ENCODE measurements around the gene SUMF1.
A peak's percentile ranks its signal among the peaks of the same experiment; 100 is the strongest.

The SUMF1 gene

DNA sequence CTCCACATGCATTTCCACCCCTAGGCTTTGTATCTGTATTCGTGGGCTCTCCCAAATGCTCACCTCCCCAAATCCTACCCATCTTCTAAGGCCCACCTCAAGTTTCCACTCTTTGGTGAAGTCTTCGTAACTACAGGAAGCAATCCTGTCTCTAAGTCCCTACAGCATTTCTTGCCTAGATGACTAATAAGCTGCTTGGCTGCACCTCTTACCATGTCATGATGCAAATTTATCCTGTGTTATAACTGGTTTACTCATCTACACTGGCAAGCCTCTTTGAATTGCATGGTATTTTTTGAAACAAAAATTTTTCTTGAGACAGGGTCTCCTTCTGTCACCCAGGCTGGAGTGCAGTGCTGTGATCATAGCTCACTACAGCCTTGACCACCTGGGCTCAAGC, 90.6 kb downstream of the SUMF1 start:
- DNase-seq, result no peak

DNA sequence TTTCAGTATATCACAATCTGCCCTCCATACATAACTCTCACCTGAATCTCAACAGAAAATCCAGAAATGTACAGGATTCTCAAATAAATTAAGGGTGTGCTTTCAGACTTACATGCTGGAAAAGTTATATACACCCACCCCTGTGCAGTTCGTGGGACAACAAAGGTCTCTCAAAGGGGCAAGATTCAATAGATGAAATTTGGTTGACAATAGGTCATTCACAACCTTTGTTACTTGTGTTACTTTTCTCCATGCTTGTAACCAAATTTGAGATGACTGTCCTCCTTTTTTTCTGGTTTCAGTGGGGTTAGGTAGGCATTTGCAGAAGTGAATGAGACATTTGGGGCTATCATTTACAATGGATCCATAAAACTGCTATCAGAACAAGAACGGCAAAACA, 91.2 kb downstream of the SUMF1 start:
- DNase-seq, result no peak

DNA sequence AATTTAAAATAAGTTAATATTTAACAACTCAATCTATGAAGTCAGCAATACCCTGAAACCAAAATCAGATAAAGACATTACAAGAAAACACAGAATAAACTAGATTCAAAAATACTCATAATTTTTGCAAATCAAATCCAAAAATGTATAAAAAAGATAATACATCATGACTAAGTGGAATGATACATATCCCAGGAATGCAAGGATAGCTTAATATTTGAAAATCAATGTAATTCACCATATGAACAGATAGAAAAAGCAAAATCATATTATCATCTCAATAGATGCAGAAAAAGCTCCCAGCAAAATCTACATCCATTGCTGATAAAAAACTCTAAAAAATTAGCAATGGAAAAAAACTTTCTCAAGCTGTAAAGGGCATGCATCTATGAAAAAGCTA, 93.4 kb downstream of the SUMF1 start:
- DNase-seq, result no peak

GRCh38 chr3:4362523-4362922, 104.5 kb downstream of the SUMF1 start:
- no peak for DNase-seq

- DNase-seq, result no peak
Measured at GRCh38 chr3:4360817-4361216, 106.3 kb downstream of the SUMF1 start.

DNA sequence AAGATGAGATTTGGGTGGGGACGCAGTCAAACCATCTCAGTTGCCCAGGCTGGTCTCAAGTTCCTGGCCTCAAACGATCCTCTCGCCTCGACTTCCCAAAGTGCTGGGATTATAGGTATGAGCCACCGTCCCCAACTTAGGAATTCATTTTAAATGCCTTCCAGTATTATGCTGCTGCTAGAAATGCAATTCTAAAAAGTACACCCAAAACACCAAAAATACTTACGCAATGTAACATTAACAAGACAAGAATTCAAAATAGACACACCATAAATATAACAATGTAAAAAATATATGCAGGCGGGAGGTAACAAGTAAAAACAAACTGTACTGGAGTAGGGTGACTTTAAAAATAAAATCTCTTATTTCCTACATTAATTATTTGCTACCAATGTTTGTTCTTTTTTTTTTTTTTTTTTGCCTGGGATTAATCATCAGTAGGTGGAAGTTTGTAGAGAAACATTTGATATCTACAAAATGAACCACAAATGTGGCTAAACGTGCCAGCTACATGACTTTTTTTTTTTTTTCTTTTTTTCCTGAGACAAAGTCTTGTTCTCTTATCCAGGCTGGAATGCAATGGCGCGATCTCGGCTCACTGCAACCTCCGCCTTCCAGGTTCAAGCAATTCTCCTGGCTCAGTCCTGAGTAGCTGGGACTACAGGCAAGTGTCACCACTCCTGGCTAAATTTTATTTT, 107.1 kb downstream of the SUMF1 start:
- no peak for DNase-seq

GRCh38 chr3:4358273-4358672, 108.8 kb downstream of the SUMF1 start:
- DNase-seq, result no peak

DNA sequence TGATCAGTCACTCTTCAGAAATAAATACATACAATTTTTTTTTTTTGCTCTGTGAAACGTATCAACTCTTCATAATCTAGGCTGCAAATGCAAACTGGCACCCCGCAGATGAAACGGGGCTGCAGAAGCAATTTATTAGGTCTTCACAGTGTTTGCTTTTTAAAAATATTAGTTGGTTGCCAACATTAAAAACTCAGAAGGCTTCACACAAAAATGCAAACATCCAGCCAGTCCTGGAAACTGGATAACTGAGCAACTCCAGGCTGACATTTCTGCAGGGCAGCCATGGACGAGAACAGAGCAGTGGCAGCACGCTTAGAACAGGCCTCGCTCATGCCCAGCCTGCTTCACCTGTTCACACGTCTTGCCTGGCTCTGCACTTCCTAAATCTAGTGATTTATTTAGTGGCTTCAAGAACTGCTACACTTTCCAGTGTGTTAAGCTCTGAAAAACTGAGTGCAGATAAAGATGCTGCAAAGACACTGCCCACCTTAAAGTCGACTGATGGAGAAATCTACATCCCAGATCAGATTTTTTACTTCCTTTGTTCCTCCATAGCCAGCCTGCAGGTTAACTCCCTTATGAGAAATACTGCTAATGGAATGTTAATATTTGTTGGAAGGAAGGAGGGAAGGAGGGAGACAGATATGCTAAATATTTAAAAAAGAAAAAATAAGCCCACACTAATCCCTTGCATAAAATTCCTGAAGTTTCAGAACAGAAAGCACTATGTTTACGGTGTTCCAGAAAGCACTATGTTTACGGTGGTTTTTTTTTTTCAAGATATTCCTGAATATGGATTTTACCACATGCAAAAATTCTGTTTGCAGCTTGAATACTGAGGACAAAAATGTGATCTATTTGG, 110.3 kb downstream of the SUMF1 start:
- no peak for DNase-seq

DNA sequence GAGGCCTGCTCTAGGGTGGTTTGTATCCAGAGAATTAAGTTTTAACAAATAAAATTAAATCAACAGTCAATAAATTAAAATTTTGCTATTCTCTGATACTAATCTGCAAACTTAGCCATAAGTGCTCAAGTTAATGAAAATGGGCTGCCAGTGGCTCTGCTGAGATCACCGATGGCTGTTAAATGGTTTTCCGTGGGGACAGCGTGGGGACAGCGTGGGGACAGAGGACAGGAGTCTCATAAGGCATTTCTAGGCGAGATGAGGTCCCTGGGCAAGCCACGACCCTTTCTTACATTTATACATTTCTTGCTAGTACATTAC, 110.9 kb downstream of the SUMF1 start:
- DNase-seq, result no peak

GRCh38 chr3:4355401-4356219, 111.5 kb downstream of the SUMF1 start:
- DNase-seq, result no peak

GRCh38 chr3:4351872-4352271, 115.2 kb downstream of the SUMF1 start:
- DNase-seq, result no peak

- DNase-seq, result peak; percentile 47 to 54
Measured at GRCh38 chr3:4351164-4351855, 115.8 kb downstream of the SUMF1 start.

- peak; percentile 70 to 74 for DNase-seq
Measured at GRCh38 chr3:4350789-4351163, 116.3 kb downstream of the SUMF1 start.

DNA sequence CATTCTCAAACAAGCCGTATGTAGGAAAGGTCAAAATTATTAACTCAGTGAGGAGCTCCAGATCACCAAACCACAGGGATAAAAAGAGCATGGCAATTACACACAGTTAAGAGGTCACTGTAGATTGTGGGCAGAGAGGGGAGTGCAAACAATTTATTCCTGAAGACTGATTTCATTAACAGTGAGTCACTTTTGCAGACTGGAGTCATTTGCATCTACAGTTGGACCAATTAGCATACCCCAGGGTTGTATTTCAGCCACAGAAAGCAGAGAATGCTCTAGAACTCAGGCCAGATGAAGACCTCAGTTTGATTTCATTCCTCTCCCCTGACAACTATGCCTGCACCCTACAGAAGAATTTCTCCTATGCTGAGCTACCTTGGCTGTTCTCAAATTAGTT, 123.8 kb downstream of the SUMF1 start:
- DNase-seq, result no peak

GRCh38 chr3:4341336-4341675, 125.8 kb downstream of the SUMF1 start:
- no peak for DNase-seq

GRCh38 chr3:4340411-4341335, 126.4 kb downstream of the SUMF1 start:
- peak; percentile 32 to 46 for DNase-seq

DNA sequence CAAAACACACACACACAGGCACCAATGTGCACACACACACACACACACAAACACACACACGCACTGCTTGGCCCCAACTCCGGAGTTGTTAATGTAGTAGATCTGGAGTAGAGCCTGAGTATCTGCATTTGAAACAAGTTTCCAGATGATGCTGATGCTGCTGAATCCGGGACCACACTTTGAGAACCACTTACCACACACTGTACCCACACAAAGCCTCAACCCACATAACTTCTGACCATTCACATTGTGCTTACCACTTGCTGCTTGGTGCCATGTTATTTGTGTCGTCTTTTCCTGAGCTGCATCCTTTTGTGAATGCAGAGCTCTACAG, 127.0 kb downstream of the SUMF1 start:
- no peak for DNase-seq

DNA sequence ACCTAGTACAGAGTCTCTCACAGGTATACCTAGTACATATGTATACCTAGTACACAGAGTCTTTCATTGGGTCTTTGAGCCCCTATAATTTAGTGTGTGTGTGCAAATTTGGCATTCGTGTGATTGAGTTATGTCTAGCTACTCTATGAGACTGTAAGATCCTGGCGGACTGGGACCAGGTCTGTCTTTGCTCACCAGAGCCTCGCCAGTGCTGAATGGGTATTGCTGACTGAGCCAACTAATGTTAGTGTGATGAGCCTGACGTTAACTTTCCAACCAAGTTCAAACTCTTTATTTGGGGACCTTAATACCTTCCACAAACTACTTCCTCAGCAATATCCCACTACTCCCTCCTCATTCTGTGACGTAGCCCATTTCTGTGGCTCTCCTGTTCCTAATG, 128.3 kb downstream of the SUMF1 start:
- no peak for DNase-seq

DNA sequence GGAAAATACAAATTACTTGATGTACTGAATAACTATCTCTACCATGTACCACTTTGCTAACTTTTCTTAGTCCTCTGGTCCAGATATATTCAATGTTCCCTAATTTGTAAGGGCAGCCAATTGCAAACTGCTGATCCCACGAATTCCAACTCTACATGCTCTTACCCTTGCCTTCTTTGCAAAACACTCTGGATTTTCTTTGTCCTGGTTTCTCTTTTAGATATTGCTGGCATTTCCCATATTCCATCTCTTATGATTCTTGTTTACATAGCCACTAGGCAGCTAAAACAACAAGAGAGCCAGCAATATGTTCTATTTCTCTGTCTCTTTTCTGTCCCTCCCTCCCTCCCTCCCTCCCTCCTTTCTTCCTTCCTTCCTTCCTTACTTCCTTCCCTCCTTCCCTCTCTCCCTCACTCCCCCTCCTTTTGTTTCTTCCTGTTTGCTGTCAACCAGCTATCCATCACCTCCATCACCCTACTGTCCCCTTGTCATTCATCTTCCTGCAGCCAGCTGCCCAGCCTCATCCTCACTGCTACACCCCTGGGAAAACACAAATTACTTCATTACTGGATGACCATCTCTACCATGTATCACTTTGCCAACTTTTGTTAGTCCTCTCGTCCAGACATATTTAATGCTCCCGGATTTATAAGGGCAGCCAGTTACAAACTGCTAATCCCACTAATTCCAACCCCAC, 130.1 kb downstream of the SUMF1 start:
- DNase-seq, result no peak

- DNase-seq, result no peak
Measured at GRCh38 chr3:4335840-4336562, 131.1 kb downstream of the SUMF1 start.

DNA sequence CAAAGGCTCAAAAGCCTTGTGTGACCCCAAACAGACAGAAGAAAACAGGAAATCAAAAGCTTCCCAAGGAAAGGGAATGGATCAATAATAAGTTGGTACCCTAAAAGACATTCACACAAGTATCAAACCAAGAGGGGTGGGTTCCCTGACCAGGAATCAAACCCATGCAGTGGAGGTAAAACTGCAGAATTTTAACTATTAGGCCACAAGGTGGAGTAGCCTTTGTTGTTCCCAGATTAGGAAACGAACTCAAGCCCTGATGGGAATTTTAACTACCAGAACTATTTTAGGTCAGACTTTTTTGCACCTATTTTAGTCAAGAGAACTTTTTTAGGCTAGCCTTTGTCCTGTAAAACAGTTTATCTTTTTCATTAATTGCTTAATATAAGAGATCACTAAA, 132.5 kb downstream of the SUMF1 start:
- DNase-seq, result no peak

All from inflammatory macrophage (primary cell).